A673 (cell line): ENCODE data around the gene AGAP1. TPM values are rescaled to one million over a fixed set of nuclear protein-coding genes. Genes with fewer than 3 reads are reported as not detected.
A peak's percentile ranks its signal among the peaks of the same experiment; 100 is the strongest.

Experiments used
- BruUV-seq: library from RNA; stranded (reverse); fragments of 400-500 nt; replicated peaks from 2 replicates; lab custom pipeline; 2021; lab: Mats Ljungman, UMichigan
- CTCF ChIA-PET: fragments of 300-600 bp; sonication (Branson Sonifier 250); formaldehyde crosslinking; loops from one replicate; lab custom pipeline; 2022; ENCODE audit warnings: antibody characterized with exemption; lab: Charles Lee
- POLR2A ChIA-PET: fragments of 300-600 bp; sonication (Branson Sonifier 250); formaldehyde crosslinking; loops from one replicate; lab custom pipeline; 2022; ENCODE audit warnings: antibody characterized with exemption; ENCODE audit not compliant: low non-redundant PET; lab: Charles Lee
- DNase-seq: peaks from one replicate; pipeline ENCODE4 v3.0.0-alpha.2; 2015; ENCODE audit warnings: low spot score
- H3K27ac ChIP-seq: fragments of 200-600 bp; sonication (generic); 2 replicates; pipeline ENCODE4 v1.5.1; 2016; ENCODE audit warnings: mixed run types, low read depth, mild to moderate bottlenecking, mixed read lengths, antibody characterized with exemption, low read length; ENCODE audit not compliant: poor library complexity, severe bottlenecking
- H3K27me3 ChIP-seq: fragments of 200-600 bp; sonication (generic); replicated peaks from 2 replicates; pipeline ENCODE4 v1.6.1; 2017; ENCODE audit warnings: mixed run types, low read depth, mild to moderate bottlenecking, mixed read lengths, antibody characterized with exemption, low read length; ENCODE audit not compliant: insufficient read depth, poor library complexity
- H3K36me3 ChIP-seq: fragments of 200-600 bp; sonication (generic); 2 replicates; pipeline ENCODE4 v1.6.1; 2016; ENCODE audit warnings: mixed run types, mild to moderate bottlenecking, mixed read lengths, antibody characterized with exemption, low read length; ENCODE audit not compliant: insufficient read depth, poor library complexity, severe bottlenecking
- H3K4me1 ChIP-seq: fragments of 200-600 bp; sonication (generic); 2 replicates; pipeline ENCODE4 v1.6.1; 2017; ENCODE audit warnings: mixed run types, mild to moderate bottlenecking, mixed read lengths, antibody characterized with exemption, low read length; ENCODE audit not compliant: insufficient read depth, poor library complexity, severe bottlenecking
- H3K4me3 ChIP-seq: fragments of 200-600 bp; sonication (generic); 2 replicates; pipeline ENCODE4 v1.5.1; 2016; ENCODE audit warnings: low read depth, mixed run types, mild to moderate bottlenecking, mixed read lengths, low read length; ENCODE audit not compliant: poor library complexity, severe bottlenecking
- H3K9me3 ChIP-seq: fragments of 200-600 bp; sonication (generic); 2 replicates; pipeline ENCODE4 v1.6.1; 2016; ENCODE audit warnings: mixed run types, low read depth, mild to moderate bottlenecking, mixed read lengths, antibody characterized with exemption, low read length; ENCODE audit not compliant: poor library complexity, severe bottlenecking
- CTCF ChIP-seq: fragments of 300-800, 200-600 bp; sonication (generic); conservative IDR thresholded peaks from 2 replicates; pipeline ENCODE4 v1.5.1; 2017; ENCODE audit warnings: low read depth, mild to moderate bottlenecking, antibody characterized with exemption, low read length, moderate library complexity, mixed read lengths
- EZH2 ChIP-seq: fragments of 200-600 bp; sonication (generic); IDR thresholded peaks from 2 replicates; pipeline ENCODE4 v1.6.1; 2017; ENCODE audit warnings: borderline replicate concordance, low read depth, mild to moderate bottlenecking, mixed read lengths, antibody characterized with exemption, low read length; ENCODE audit not compliant: poor library complexity, severe bottlenecking
- intact Hi-C: fragments of 100-400 bp; cut with micrococcal nuclease; formaldehyde crosslinking; loops from one replicate; pipeline ENCODE4 v1.10.0; 2022; ENCODE audit not compliant: unreplicated experiment
- total RNA-seq: library from RNA; stranded (reverse); gene quantifications from 2 replicates; pipeline ENCODE4 v1.2.3, GENCODE V29; 2021

AGAP1 gene
- total RNA-seq, 1 experiment from 2014 or later: 25.3 TPM

GRCh38 chr2:235610696-235611257, 116.9 kb downstream of the AGAP1 start:
- CTCF ChIA-PET: interaction anchor here (0.6 kb wide), 1 partner anchor 16 kb away, joined by 5 read pairs; no protein-coding TSS in a partner anchor

DNA sequence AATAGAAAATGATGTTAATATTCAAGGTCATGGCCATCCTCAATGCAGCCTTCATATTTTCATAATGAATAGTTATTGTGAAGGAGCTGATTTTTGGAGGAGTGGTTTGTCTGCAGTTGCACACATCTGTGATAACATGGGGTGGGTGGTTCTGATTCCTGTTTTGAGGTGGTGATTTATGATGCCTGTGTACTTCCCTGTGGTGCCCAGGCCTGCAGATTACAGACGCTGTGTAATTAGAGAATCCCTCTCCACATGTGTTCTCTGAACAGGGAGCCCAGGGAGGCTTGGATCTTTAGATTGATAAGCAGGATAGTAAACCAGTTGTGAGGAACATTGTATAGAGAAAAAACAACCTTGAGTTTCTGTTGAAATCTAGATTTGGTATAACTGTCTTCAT, 117.5 kb downstream of the AGAP1 start:
- Histone ChIP-seq H3K4me1 (no peaks in the 10 kb centered on the region), H3K36me3 (no peaks in the 10 kb centered on the region), H3K27ac (no peak overlapping the region), H3K9me3 (no peaks in the 10 kb centered on the region), H3K4me3 (no peak overlapping the region), H3K27me3 (no peaks in the 10 kb centered on the region)
- DNase-seq: peak; percentile 54
- ChIA-PET CTCF (no interaction called here), POLR2A (no interaction called here)
- TF ChIP-seq EZH2: no peak
- no peak for TF ChIP-seq CTCF
- BruUV-seq: no TSS peak
- intact Hi-C loops: no loop called here

More at GRCh38 chr2:235610696-235611257, 116.9 kb downstream of the AGAP1 start:
- Histone ChIP-seq H3K4me1 (no peaks in the 10 kb centered on the region), H3K9me3 (no peaks in the 10 kb centered on the region), H3K27ac (no peak overlapping the region), H3K4me3 (no peak overlapping the region), H3K36me3 (no peaks in the 10 kb centered on the region), H3K27me3 (no peaks in the 10 kb centered on the region)
- no peak for TF ChIP-seq CTCF
- TF ChIP-seq EZH2: no peak
- intact Hi-C loops: no loop called here
- no TSS peak for BruUV-seq
- POLR2A ChIA-PET: no interaction called here
- no peak for DNase-seq

DNA sequence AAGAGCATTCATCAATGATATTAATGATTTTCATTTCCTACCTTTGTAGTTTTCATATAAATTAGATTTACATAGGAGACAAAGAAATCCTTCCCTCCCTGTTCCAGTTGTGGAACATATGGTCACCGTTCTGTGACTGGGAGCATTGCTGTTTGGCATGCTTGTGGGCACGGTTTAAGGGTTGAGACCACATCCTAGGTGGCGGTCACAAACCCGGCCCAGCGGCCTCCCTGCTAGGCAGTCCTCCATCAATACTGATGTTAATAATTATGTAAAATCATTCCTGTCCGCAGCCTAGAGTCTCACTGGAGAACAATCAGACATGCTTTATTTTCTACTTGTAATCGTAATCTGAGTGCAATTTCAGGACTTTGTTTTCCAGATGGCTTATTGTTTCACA, 117.9 kb downstream of the AGAP1 start:
- peaks cover 2% of the 10 kb centered on the region for H3K4me1 ChIP-seq

More for the DNA sequence above, 117.9 kb downstream of the AGAP1 start:
- POLR2A ChIA-PET: no interaction called here
- H3K36me3 ChIP-seq: no peaks in the 10 kb centered on the region
- intact Hi-C loops: no loop called here
- H3K9me3 ChIP-seq: no peaks in the 10 kb centered on the region
- no peak overlapping the region for H3K4me3 ChIP-seq
- no peaks in the 10 kb centered on the region for H3K27me3 ChIP-seq
- TF ChIP-seq CTCF (no peak), EZH2 (no peak)
- CTCF ChIA-PET: no interaction called here
- BruUV-seq: no TSS peak
- DNase-seq: no peak
- H3K27ac ChIP-seq: no peak overlapping the region
